RWPE2 (cell line): ENCODE data around the gene COL23A1.
"Not testable (repeated sequence)": the region's sequence is repeated elsewhere in the genome, so short reads cannot be mapped to it uniquely, and the experiment has no call there.

Source experiments
- ATAC-seq: fragments of 200-7000 bp; cut with Tn5 transposase; 3 replicates; pipeline ENCODE4 v1.9.1; 2021; ENCODE audit warnings: low read depth
- DNase-seq: peaks from one replicate; pipeline ENCODE4 v3.0.0-alpha.2; 2020; ENCODE audit warnings: low spot score
- H3K27ac ChIP-seq: fragments of 450-650 bp; 2 replicates; pipeline ENCODE4 v1.5.1; 2017; ENCODE audit warnings: mild to moderate bottlenecking; ENCODE audit not compliant: poor library complexity, severe bottlenecking
- H3K27me3 ChIP-seq: fragments of 250-450 bp; sonication (Bioruptor Pico); 2 replicates; pipeline ENCODE4 v1.5.1; 2021; ENCODE audit warnings: mild to moderate bottlenecking, moderate library complexity; ENCODE audit not compliant: insufficient read depth, poor library complexity, severe bottlenecking
- H3K36me3 ChIP-seq: fragments of 250-450 bp; sonication (Bioruptor Pico); 2 replicates; pipeline ENCODE4 v1.5.1; 2020; ENCODE audit warnings: low read depth, mild to moderate bottlenecking, moderate library complexity
- H3K4me1 ChIP-seq: fragments of 250-450 bp; sonication (Bioruptor Pico); 2 replicates; pipeline ENCODE4 v1.5.1; 2021; ENCODE audit warnings: mild to moderate bottlenecking, moderate library complexity; ENCODE audit not compliant: insufficient read depth, poor library complexity, severe bottlenecking
- H3K4me3 ChIP-seq: fragments of 250-450 bp; sonication (Bioruptor Pico); 2 replicates; pipeline ENCODE4 v1.5.1; 2021; ENCODE audit warnings: mild to moderate bottlenecking, moderate library complexity; ENCODE audit not compliant: severe bottlenecking
- H3K9me3 ChIP-seq: fragments of 250-450 bp; sonication (Bioruptor Pico); 2 replicates; pipeline ENCODE4 v1.5.1; 2021; ENCODE audit warnings: mild to moderate bottlenecking, moderate library complexity; ENCODE audit not compliant: severe bottlenecking
- CTCF ChIP-seq: fragments of 450-650 bp; IDR thresholded peaks from one replicate; pipeline ENCODE4 v1.5.1; 2017; ENCODE audit warnings: mild to moderate bottlenecking, moderate library complexity; ENCODE audit not compliant: poor library complexity, severe bottlenecking

COL23A1 gene

GRCh38 chr5:178490935-178491652, 99.1 kb downstream of the COL23A1 start:
- no peak overlapping the region for H3K27ac ChIP-seq
- peaks cover 4% of the 10 kb centered on the region for H3K27me3 ChIP-seq
- H3K4me3 ChIP-seq: no peak overlapping the region
- H3K4me1 ChIP-seq: no peaks in the 10 kb centered on the region
- H3K36me3 ChIP-seq: no peaks in the 10 kb centered on the region
- H3K9me3 ChIP-seq: no peaks in the 10 kb centered on the region
- no peak for ATAC-seq
- no peak for DNase-seq
- TF ChIP-seq CTCF: no peak

- no peak for TF ChIP-seq CTCF
- no peak overlapping the region for H3K4me3 ChIP-seq
- H3K36me3 ChIP-seq: no peaks in the 10 kb centered on the region
- ATAC-seq (no peak), DNase-seq (no peak)
- no peak overlapping the region for H3K27ac ChIP-seq
- no peaks in the 10 kb centered on the region for H3K4me1 ChIP-seq
- H3K27me3 ChIP-seq: peaks cover 4% of the 10 kb centered on the region
- H3K9me3 ChIP-seq: no peaks in the 10 kb centered on the region
These were observed 100.8 kb downstream of the COL23A1 start for GRCh38 chr5:178489271-178489976.

GRCh38 chr5:178488696-178489095, 101.5 kb downstream of the COL23A1 start:
- no peak for DNase-seq
- no peak for ATAC-seq
- no peak overlapping the region for H3K4me3 ChIP-seq
- H3K9me3 ChIP-seq: no peaks in the 10 kb centered on the region
- peaks cover 4% of the 10 kb centered on the region for H3K27me3 ChIP-seq
- no peaks in the 10 kb centered on the region for H3K36me3 ChIP-seq
- H3K4me1 ChIP-seq: no peaks in the 10 kb centered on the region
- no peak overlapping the region for H3K27ac ChIP-seq
- no peak for TF ChIP-seq CTCF

GRCh38 chr5:178487911-178488600, 102.1 kb downstream of the COL23A1 start:
- no peak for DNase-seq
- Histone ChIP-seq H3K4me1 (no peaks in the 10 kb centered on the region), H3K27ac (no peak overlapping the region), H3K27me3 (peaks cover 4% of the 10 kb centered on the region), H3K4me3 (no peak overlapping the region), H3K9me3 (no peaks in the 10 kb centered on the region), H3K36me3 (no peaks in the 10 kb centered on the region)
- TF ChIP-seq CTCF: no peak
- ATAC-seq: no peak

GRCh38 chr5:178486878-178487512, 103.2 kb downstream of the COL23A1 start:
- not testable (repeated sequence) for H3K9me3 ChIP-seq, ATAC-seq, H3K4me3 ChIP-seq, DNase-seq, H3K36me3 ChIP-seq, H3K27me3 ChIP-seq, H3K27ac ChIP-seq, H3K4me1 ChIP-seq
